ENCODE results near the gene TRIP12. TPM values are rescaled to one million over a fixed set of nuclear protein-coding genes. Genes with fewer than 3 reads are reported as not detected.
A peak's percentile ranks its signal among the peaks of the same experiment; 100 is the strongest.

TRIP12 gene
- total and polyA plus RNA-seq, 2 of the 13 experiments (the other 11 are each of a cell fraction or from before 2014, with no cell fraction given), result 72.1 to 153 TPM

DNA sequence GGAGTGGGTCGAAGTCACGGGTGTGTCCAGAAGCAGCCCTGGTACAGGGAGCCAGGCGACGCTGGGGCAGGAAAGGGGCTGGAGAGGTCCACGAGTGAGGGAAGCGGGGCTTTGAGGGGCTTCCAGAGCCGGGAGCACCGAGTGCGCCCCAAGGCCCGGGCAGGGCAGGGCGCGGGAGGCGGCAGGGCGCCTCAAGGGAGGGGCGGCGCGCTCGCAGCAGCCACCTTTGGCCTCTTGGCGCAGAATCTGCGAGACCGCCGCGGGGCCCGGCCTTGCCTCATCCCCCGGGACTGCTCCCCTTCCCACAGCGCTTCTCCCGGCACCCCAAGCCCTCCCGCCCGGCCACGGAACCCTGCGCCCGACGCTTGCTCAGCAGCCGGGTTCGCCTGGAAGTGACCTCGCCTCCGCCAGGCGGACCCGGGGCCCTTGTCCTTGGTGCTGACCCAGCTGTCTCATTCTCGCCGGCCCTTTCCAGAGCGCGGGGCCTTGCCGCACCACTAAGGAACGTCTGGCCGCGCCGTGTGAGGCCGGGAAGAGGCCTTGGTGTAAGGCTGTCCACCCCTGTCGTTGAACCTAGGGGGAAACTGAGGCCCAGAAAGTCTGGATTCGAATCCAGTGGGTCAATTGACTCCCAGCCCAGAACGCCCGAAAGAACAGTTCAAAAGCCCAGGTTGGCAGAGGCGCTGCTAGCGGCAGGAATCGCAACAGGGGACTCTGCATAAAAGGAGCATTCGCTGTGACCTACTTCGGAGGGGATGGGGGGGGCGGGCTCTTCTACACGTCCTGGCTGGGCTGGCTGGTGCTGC lies 206.9 kb downstream of the TRIP12 start (continued):
- TF ChIP-seq, protein P1, sequence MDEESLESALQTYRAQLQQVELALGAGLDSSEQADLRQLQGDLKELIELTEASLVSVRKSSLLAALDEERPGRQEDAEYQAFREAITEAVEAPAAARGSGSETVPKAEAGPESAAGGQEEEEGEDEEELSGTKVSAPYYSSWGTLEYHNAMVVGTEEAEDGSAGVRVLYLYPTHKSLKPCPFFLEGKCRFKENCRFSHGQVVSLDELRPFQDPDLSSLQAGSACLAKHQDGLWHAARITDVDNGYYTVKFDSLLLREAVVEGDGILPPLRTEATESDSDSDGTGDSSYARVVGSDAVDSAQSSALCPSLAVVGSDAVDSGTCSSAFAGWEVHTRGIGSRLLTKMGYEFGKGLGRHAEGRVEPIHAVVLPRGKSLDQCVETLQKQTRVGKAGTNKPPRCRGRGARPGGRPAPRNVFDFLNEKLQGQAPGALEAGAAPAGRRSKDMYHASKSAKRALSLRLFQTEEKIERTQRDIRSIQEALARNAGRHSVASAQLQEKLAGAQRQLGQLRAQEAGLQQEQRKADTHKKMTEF (CRISPR knock-in tag; IDR thresholded peaks at IDR 0.05), result peak; percentile 47; the same call in 1 of the 2 replicates
- TF ChIP-seq ZNF878 (CRISPR knock-in tag; IDR thresholded peaks at IDR 0.05) (no peak), ZSCAN25 (CRISPR knock-in tag; IDR thresholded peaks at IDR 0.05) (no peak; the same call in 1 of the 2 replicates), FOXA1 (IDR thresholded peaks at IDR 0.05) (no peak), FOXA1 (CRISPR knock-in tag; IDR thresholded peaks at IDR 0.05) (no peak), FOSL2 (CRISPR knock-in tag; IDR thresholded peaks at IDR 0.05) (peak; percentile 15; the same call in 1 of the 2 replicates), PPARG (CRISPR knock-in tag; conservative IDR thresholded peaks at IDR 0.05) (no peak), SMARCC2 (IDR thresholded peaks at IDR 0.05) (no peak), ZNF367 (CRISPR knock-in tag; IDR thresholded peaks at IDR 0.05; ENCODE audit: borderline replicate concordance) (no peak), CHCHD3 (CRISPR knock-in tag; IDR thresholded peaks at IDR 0.05) (0 out of 2 replicates have a peak, but pooled peaks have one; percentile 67), IRX3 (CRISPR knock-in tag; IDR thresholded peaks at IDR 0.05; ENCODE audit: borderline replicate concordance, low read depth) (0 out of 2 replicates have a peak, but pooled peaks have one; percentile 39), TCF7 (IDR thresholded peaks at IDR 0.05; ENCODE audit: low read depth) (no peak), CREM (IDR thresholded peaks at IDR 0.05) (no peak), CREM (CRISPR knock-in tag; IDR thresholded peaks at IDR 0.05) (no peak), NFE2L2 (IDR thresholded peaks at IDR 0.05; ENCODE audit: low read length) (no peak), HOXA9 (CRISPR knock-in tag; IDR thresholded peaks at IDR 0.05; ENCODE audit: borderline replicate concordance) (0 out of 2 replicates have a peak, but pooled peaks have one; percentile 32), ZFP37 (CRISPR knock-in tag; IDR thresholded peaks at IDR 0.05; ENCODE audit: borderline replicate concordance) (no peak), FOXC1 (CRISPR knock-in tag; IDR thresholded peaks at IDR 0.05; ENCODE audit: borderline replicate concordance) (0 out of 2 replicates have a peak, but pooled peaks have one; percentile 46), MLLT10 (CRISPR knock-in tag; IDR thresholded peaks at IDR 0.05) (no peak), CC2D1A (CRISPR knock-in tag; IDR thresholded peaks at IDR 0.05) (no peak), ELF4 (CRISPR knock-in tag; IDR thresholded peaks at IDR 0.05; ENCODE audit: borderline replicate concordance) (no peak), HHEX (CRISPR knock-in tag; IDR thresholded peaks at IDR 0.05) (no peak), SP2 (CRISPR knock-in tag; IDR thresholded peaks at IDR 0.05) (no peak), SRSF1 (optimal IDR thresholded peaks at IDR 0.05; ENCODE audit: low read depth, low read length) (no peak), ZFP90 (CRISPR knock-in tag; IDR thresholded peaks at IDR 0.05; ENCODE audit: borderline replicate concordance) (peak; percentile 75; the same call in 1 of the 2 replicates)
- TF ChIP-seq, protein P2, sequence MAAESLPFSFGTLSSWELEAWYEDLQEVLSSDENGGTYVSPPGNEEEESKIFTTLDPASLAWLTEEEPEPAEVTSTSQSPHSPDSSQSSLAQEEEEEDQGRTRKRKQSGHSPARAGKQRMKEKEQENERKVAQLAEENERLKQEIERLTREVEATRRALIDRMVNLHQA (CRISPR knock-in tag; IDR thresholded peaks at IDR 0.05), result no peak
- TF ChIP-seq, protein P3, sequence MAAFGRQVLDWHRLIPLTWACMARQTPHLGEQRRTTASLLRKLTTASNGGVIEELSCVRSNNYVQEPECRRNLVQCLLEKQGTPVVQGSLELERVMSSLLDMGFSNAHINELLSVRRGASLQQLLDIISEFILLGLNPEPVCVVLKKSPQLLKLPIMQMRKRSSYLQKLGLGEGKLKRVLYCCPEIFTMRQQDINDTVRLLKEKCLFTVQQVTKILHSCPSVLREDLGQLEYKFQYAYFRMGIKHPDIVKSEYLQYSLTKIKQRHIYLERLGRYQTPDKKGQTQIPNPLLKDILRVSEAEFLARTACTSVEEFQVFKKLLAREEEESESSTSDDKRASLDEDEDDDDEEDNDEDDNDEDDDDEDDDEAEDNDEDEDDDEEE (CRISPR knock-in tag; IDR thresholded peaks at IDR 0.05), result no peak
- TF ChIP-seq, protein P4, sequence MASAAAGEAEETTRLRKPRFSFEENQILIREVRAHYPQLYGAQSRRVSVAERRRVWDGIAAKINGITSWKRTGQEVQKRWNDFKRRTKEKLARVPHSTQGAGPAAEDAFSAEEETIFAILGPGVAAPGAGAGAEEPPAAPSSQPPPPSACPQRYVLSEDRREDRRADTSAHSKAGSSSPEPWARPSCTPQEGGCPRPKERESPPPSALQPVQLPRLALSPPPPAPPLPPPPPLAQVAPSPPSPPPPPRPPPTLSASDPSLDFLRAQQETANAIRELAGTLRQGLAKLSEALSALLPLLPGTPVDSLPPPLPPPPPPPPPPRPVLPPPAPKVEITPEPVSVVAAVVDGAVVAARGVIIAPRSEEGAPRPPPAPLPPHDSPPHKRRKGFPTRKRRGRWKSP (CRISPR knock-in tag; IDR thresholded peaks at IDR 0.05), result no peak
- TF ChIP-seq, protein P5, sequence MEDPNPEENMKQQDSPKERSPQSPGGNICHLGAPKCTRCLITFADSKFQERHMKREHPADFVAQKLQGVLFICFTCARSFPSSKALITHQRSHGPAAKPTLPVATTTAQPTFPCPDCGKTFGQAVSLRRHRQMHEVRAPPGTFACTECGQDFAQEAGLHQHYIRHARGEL (CRISPR knock-in tag; IDR thresholded peaks at IDR 0.05), result no peak
